Activated CD4-positive, alpha-beta T cell treated with anti-CD3 and anti-CD28 coated beads, Interleukin-2, Interleukin-4, amounts not matched to agents 100 ng/mL and 50 ng/mL, durations not matched to agents 16 hours and 8 hours (primary cell): ENCODE data around the gene ZFYVE21.
"Not testable (repeated sequence)": the region's sequence is repeated elsewhere in the genome, so short reads cannot be mapped to it uniquely, and the experiment has no call there.

Experiments used
- DNase-seq: peaks from one replicate; pipeline ENCODE4 v3.0.0-alpha.2; 2020; ENCODE audit warnings: low spot score

ZFYVE21 gene

GRCh38 chr14:103715052-103716000, at the start of gene ZFYVE21, which contains the start of gene XRCC3:
ZFYVE21 (plus strand) TSS chr14:103715810; CDS start chr14:103715842, 32 bp downstream.
XRCC3 (minus strand) TSS chr14:103715451; CDS start chr14:103711087, 4,364 bp downstream.
- DNase-seq = peak; percentile 100

- DNase-seq = peak; percentile 6
Observed at GRCh38 chr14:103667671-103668070, 47.9 kb upstream of the ZFYVE21 start.

- DNase-seq = no peak
Observed at GRCh38 chr14:103668117-103668516, 47.5 kb upstream of the ZFYVE21 start.

GRCh38 chr14:103669370-103669769, 46.2 kb upstream of the ZFYVE21 start:
- DNase-seq = no peak

- DNase-seq = no peak
Observed at GRCh38 chr14:103671911-103672310, 43.7 kb upstream of the ZFYVE21 start.

GRCh38 chr14:103675957-103676356, 39.7 kb upstream of the ZFYVE21 start:
- no peak for DNase-seq

- DNase-seq = no peak
Observed at GRCh38 chr14:103676881-103677675, 38.5 kb upstream of the ZFYVE21 start.

- peak; percentile 22 for DNase-seq
Observed at GRCh38 chr14:103679351-103679750, 36.3 kb upstream of the ZFYVE21 start.

- DNase-seq = no peak
Observed at GRCh38 chr14:103680491-103681231, 34.9 kb upstream of the ZFYVE21 start.

- DNase-seq = no peak
Observed at GRCh38 chr14:103683139-103683538, 32.5 kb upstream of the ZFYVE21 start.

- DNase-seq = no peak
Observed at GRCh38 chr14:103684471-103684870, 31.1 kb upstream of the ZFYVE21 start.

- no peak for DNase-seq
Observed at GRCh38 chr14:103684871-103685270, 30.7 kb upstream of the ZFYVE21 start.

GRCh38 chr14:103685276-103686211, 30.1 kb upstream of the ZFYVE21 start:
- no peak for DNase-seq

- DNase-seq = no peak
Observed at GRCh38 chr14:103686831-103687485, 28.7 kb upstream of the ZFYVE21 start.

- DNase-seq = no peak
Observed at GRCh38 chr14:103687712-103688111, 27.9 kb upstream of the ZFYVE21 start.

GRCh38 chr14:103688441-103688840, 27.2 kb upstream of the ZFYVE21 start:
- no peak for DNase-seq

- no peak for DNase-seq
Observed at GRCh38 chr14:103688906-103689902, 26.4 kb upstream of the ZFYVE21 start.

- DNase-seq = no peak
Observed at GRCh38 chr14:103690332-103690731, 25.3 kb upstream of the ZFYVE21 start.

- DNase-seq = not testable (repeated sequence)
Observed at GRCh38 chr14:103691655-103692054, 24.0 kb upstream of the ZFYVE21 start.
